Adipose tissue (tissue), 3 donors: ENCODE results near the gene AFF3. TPM values are rescaled to one million over a fixed set of nuclear protein-coding genes. Genes with fewer than 3 reads are reported as not detected.

Experiments used
- H3K27ac ChIP-seq: one replicate; pipeline ENCODE4 v1.5.1; 2013; ENCODE audit warnings: low read depth, low read length
- WGBS, 3 donors: extraction: QIAGEN DNeasy Blood & Tissue Kit; methylation state at CpG; one replicate each; pipeline ENCODE4 v1.1.7; 2013; 5-methylcytosine and 5-hydroxymethylcytosine counted together
- polyA plus RNA-seq, 3 donors: library from polyadenylated mRNA; stranded (reverse); fragments of 200-250 nt; gene quantifications; one replicate each; pipeline ENCODE4 v1.2.3, GENCODE V29; 2013
- donor health status: healthy with polysubstance abuse.
- donor health status: Bipolar disorder and iron deficiency.
- donor health status: healthy.

The AFF3 gene
- polyA plus RNA-seq, 3 donors, result 0.21 to 0.56 (median 0.56) TPM

DNA sequence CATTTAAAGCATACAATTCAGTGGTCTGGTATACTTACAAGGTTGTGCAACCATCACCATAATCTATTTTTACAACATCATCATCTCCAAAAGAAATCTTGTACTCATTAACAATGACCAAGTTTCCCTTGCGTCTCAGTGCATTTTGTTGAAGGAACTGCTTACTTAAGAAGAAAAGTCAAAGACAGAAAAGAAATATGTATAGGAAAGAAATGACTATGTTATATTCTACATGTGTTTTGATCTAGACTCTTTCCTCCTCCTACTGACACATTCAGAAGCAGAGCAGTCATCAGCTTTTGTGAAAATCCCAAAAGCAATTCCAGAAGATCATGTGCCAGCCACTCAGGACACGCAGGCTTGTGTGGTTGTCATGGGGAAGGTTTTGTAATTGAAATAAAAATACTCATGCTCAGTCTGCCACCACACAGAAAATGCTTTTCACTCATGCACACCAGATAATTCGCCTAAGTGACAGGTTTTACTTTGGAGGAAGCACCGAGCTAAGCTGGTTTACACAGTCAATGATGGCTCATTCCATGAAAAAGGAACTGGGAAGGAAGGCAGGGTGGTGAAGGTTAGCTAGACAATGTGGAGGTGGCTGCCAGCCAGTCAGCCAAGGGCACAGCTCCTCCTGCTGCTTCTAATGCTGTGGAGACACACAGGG is 494.1 kb downstream of the AFF3 start:
- WGBS, 3 donors, result 43 to 63% (median 54%) methylated on average over 4 of the region's 4 CpGs
- no peak overlapping the region for H3K27ac ChIP-seq

DNA sequence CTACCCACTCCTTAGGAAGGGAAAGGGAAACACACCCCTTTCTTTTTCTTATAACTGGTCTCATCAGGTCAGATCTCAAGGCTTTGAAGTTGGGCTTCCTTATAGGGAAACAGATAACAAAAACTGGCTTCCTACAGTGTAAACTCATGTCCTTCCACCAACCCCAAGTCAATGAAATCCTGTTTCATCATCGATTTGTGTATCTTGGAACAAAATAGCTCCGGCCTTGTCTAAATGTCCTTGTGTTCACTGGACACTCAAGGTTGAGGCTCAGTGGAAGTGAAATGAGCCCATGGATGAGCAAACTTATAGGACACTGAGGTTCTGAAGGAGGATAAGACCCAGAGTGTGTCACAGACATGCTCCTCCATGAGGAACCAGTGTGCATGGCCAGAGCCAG is 496.4 kb downstream of the AFF3 start:
- 57 to 96% (median 92%) methylated on average over 2 of the region's 2 CpGs for WGBS, 3 donors
- no peak overlapping the region for H3K27ac ChIP-seq

DNA sequence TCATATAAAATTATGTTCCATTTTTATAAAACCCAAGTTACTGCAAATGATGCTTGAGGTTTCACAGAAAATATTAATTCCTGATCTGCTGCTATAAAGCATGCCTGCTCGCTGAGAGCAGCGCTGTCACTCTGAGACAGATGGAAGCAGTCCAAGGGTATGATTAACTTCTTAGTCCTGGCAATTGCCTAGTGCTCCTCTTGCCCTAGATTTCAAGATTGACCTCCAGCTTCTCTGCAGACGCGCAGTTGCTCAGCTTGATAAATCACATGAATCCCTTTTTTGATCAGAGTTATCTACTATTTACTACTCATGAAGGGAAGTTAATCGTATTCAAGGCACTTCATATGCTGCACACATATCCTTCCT is 498.0 kb downstream of the AFF3 start:
- H3K27ac ChIP-seq, result no peak overlapping the region
- 24 to 49% (median 38%) methylated on average over 5 of the region's 5 CpGs for WGBS, 3 donors

DNA sequence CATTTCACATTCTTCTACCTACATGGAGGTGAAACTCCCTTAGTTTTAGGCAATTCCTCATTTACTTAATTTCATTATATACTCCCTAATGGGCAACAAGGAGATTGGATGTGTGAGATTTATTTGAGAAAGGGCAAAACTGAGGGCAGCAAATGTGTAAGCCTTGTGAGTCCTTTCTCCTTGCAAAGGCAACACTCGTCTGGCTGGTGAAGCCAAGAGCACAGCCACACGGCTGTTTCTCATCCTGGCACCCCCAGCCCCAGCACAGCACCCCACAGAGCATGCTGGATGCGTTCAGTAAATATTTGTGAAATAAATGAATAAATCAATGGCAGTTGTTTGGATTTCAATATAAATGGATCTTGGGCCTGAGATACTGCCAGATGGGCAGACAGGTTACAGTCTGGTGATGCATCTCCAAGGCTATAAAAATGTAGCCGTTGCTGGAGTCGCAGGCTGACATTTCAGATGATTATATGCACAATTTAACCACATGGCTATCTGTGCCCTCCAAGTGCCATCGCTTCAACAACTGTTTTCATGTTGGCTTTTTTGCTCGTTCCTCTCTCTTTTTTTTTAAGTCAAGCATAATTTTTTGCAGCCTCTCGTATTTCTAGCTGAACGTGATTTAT is 498.5 kb downstream of the AFF3 start:
- WGBS, 3 donors, result 50 to 74% (median 68%) methylated on average over 9 of the region's 9 CpGs
- H3K27ac ChIP-seq, result no peak overlapping the region

DNA sequence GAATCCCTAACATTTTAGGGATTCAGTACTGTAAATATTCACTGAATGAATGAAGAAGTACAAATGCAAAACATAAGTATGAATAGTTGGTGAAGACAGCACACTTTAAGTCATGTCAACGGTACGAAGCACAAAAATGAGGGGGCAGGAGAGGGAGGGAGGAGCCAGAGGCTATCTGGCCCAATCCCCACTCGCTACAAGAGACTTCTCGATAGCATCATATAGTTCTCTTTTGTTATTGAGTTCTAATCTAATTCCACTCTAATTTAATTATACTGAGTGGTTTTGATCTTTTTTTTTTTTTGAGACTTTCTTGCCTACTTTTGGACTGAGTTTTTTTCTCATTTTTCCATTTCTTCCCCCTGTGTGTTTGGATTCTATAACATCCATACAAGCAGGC is 500.4 kb downstream of the AFF3 start:
- 94 to 98% (median 96%) methylated on average over 4 of the region's 4 CpGs for WGBS, 3 donors

DNA sequence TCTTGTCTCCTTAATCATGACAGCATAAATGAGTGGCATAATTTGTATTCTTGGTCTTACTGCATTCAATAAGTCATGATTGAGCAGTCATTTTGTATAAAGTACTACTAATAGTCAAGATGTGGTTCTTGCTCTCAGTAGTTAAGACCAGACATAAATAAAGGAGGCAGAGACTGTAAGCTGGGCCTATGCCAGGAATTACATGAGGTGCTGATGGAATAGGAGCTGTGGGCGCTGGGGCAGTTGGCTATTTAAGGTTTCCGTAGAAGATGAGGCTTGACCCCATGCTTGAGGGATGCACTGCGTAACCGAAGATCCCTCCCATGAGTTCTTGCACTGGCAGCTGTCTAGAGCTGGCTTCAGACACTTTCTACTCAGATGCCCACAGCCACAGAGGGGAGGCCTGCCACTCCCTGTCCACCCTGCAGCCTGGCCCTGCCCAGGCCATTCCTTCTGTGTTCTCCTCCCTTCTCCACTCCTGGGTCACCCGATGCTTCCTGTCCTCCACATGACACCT is 501.7 kb downstream of the AFF3 start:
- WGBS, 3 donors, result 93 to 95% (median 95%) methylated on average over 5 of the region's 5 CpGs
- no peak overlapping the region for H3K27ac ChIP-seq

More for the DNA sequence above, 500.4 kb downstream of the AFF3 start:
- no peak overlapping the region for H3K27ac ChIP-seq

DNA sequence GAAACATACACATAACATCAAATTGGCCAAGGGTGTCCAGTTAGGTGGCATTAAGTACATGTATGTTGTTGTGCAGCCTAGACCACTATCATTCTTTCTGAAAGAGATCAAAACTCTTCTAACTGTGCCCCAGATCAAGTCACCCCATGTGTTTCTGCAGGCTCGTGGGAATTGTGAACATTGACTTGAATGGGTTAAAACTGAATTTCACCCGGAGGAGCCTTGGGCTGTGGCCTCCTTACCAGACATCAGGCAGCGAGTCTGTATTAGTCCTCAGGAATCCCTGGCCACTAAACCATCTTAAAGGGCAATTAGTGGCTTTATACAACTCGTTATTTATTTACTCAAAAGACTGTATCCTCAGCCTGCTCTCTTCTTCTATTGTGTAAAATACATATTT is 503.6 kb downstream of the AFF3 start:
- WGBS, 3 donors, result 47 to 82% (median 74%) methylated on average over 4 of the region's 4 CpGs
- H3K27ac ChIP-seq, result no peak overlapping the region

DNA sequence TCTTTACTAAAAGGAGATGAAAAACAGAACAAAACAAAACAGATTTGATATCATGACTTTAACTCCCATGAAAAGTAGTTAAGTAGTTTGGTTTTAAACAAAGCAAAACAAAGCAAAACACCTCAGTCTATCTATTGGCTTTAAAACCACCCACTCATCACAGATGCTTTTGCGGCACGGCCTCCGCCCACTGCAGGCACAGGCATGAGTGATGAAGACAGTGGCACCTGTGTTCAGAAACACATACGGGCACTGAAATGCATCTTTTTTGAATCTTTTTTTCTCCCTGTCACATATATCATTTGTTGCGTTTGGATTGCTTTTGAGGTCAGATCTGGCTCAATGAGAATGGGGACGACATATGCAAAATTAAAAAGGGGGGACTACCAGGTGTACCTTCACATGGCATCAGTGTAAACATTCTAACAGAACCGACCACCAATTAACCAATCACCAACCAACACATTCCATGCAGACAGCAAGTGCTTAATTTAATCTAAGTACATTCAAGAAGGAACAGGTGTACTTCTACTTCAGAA is 505.2 kb downstream of the AFF3 start:
- H3K27ac ChIP-seq, result no peak overlapping the region
- 75 to 81% (median 79%) methylated on average over 7 of the region's 7 CpGs for WGBS, 3 donors

DNA sequence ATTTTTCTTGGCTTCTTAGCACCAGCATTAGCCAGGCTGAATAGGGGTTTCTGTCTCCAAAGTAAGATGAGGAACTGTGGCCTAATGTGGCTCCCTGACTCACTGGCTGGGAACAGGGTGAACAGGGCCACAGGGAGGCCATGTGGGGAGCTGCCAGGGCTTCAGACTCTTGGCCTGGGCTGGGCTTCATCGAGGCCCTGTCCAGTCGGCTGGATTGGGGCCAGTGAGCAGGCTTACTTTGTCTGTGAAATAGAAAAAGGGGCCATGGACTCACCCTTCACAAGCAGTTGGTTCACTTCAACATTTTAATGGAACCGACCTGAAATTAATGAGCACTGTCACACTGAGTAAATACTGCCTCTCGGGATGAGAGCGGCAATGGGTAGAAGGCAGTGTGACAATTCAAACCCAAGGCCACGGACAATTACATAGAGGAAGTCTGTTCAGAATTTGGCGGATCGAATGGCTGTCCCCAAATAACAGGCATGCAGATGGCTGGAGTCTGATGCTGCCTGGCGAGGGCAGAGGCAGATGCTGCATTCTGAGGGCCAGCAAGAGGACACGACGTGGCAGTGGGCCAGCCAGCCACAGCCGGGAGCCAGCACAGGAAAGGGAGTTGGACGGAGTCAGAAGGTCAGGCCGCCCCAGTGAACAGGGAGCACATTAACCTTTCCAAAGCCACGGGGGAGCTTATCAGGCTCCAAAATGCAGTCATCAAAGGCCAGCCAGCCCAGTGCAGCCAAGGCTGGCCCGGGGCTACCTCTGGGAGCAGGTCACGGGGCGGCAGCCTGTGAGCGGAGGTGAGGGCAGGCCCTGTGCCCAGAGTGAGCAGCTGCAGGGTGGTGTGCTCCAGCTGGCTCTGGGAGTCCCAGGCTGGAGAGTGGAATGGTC is 506.0 kb downstream of the AFF3 start:
- H3K27ac ChIP-seq, result no peak overlapping the region
- WGBS, 3 donors, result 43 to 53% (median 53%) methylated on average over 19 of the region's 19 CpGs

DNA sequence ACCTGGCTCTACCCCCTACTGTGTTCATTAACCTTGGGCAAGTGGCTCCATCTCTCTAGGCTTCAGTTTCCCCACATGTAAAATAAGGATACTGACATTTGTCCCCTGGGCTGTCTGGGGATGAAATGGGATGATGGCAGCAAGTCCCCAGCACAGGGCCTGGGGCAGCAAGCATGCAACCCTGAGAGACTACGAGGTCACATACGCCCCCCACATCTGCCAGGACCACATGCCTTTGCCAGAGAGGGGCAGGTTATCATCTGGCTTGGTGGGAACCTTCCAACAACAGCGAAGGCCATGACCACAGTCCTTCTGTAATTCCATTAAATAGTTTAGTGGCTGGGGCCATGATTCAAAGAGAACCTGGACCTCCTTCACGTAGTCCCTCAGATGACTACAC is 506.7 kb downstream of the AFF3 start:
- no peak overlapping the region for H3K27ac ChIP-seq
- 82 to 88% (median 88%) methylated on average over 4 of the region's 4 CpGs for WGBS, 3 donors

DNA sequence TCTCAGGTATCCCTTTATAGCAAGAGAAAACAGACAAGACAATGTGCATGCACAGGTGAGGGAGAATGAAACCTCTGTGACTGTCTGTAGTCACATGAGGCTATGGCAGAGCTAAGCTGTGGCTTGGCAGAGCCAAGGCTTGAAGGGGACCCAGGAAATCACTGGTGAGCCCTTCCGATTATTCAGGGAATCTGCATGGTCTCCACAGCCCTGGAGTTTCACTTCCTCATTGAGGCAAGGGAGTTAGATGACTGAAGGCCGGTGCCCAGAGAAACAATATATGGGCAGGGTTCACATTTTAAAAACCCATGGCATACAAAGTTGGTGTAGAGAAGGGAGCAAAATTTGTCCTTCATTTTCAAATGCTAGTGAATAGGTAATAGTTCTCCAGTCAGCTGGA is 508.2 kb downstream of the AFF3 start:
- no peak overlapping the region for H3K27ac ChIP-seq
- WGBS, 3 donors, result 88 to 94% (median 89%) methylated on average over 2 of the region's 2 CpGs

DNA sequence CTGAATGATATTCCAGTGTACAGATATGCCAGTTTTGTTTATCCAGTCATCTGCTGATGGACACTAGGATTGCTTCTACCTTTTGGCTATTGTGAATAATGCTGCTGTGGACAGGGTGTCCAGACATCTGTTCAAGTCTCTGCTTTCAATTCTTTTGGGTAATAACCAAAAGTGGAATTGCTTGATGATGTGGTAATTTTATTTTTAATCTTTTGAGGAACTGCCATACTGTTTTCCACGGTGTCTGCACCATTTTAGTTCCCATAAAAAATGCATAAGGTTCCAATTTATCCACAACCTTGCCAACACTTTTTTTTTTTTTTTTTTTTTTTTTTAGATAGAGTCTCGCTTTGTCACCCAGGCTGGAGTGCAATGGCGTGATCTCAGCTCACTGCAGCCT is 510.7 kb downstream of the AFF3 start:
- WGBS, 3 donors, result 70 to 87% (median 83%) methylated on average over 3 of the region's 3 CpGs
- H3K27ac ChIP-seq, result no peak overlapping the region

DNA sequence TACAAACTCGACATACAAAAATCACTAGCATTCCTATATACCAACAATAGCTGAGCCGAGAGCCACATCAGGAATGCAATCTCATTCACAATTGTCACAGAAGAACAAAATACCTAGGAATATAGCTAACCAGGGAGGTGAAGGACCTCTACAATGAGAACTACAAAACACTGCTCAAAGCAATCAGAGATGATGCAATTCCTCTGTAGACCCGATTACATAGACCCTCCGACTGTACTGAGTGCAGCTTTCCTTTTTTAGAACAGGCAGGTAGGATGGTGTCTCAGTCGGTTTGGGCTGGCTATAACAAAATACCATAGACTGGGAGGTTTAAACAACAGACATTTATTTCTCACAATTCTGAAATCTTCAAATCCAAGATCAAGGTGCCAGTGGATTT is 513.1 kb downstream of the AFF3 start:
- WGBS, 3 donors, result 89 to 96% (median 93%) methylated on average over 5 of the region's 5 CpGs

DNA sequence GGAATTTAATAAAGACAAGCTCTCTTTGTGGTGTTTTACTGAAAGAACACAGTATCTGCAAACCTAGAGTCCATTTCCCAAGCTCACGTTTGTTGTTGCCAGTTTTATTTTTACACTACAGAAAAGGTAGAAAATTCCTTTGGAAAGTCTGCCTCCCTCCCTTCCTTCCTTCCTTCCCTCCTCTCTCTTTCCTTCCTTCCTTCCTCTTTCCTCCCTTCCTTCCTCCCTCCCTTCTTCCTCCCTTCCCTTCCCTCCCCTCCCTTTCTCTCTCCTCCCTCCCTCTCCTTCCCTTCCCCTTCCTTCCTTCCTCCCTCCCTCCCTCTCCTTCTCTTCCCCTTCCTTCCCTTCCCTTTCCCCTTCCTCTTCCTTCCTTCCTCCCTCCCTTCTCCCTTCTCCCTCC is 516.2 kb downstream of the AFF3 start:
- H3K27ac ChIP-seq, result no peak overlapping the region
- WGBS, 3 donors, result 54 to 66% (median 56%) methylated on average over 1 of the region's 1 CpG

More for the DNA sequence above, 513.1 kb downstream of the AFF3 start:
- no peak overlapping the region for H3K27ac ChIP-seq

DNA sequence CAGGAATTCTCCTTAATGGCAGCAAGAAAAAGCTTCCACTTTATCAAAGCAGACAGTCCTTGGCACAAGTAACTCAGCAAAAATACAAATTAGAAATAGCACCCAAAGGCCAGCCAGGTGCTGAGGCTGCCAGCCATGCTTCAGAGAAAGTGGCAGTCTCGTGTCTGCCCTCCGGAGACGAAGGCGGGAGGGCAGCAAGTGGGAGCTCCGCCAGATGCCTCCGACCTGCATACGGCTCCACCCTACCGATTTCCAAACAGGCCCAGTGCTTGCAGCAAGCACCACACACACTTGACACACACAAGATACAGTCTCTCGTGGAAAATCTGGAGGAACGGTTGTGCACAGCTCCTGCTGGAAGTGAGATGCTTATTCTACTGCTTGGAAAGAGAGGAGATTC is 517.7 kb downstream of the AFF3 start:
- H3K27ac ChIP-seq, result no peak overlapping the region
- WGBS, 3 donors, result 63 to 74% (median 69%) methylated on average over 10 of the region's 10 CpGs

DNA sequence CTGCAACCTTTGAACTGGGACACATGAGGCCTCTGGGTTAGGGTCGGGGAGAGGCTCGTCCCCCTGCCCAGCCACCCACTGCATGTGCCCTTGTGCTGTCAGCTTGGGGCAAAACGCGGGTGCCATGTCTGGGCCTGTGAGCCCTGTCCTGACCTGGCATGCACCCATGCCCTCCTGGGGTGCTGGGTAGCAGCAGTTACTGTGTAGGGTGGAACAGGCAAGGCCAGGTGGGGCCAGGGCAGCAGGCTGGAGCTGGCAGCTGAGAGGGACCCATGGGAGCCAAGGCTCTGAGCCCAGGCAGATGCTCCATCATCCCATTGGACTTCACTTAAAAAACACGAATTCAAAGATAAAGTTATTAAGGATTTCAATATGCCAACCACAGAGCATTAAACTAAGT is 518.8 kb downstream of the AFF3 start:
- WGBS, 3 donors, result 92 to 94% (median 92%) methylated on average over 5 of the region's 5 CpGs

DNA sequence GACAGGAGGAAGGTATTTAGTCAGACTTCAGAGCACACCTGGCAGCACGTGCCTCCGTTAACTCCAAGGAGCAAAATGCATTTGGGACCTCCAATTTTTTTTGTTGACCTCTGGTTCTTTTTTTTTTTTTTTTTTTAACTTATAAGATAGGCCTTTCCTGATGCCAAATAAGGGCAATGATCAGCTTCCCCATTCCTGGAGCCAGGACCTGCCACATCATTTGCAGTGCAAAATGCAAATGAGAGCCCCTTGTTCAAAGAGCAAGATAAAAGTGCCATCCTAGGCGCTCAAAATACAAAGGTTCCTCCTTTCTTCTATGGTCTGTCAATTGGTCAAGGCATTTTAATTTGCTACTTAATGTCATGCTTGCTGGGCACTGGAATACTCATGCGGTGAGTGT is 519.4 kb downstream of the AFF3 start:
- H3K27ac ChIP-seq, result no peak overlapping the region
- WGBS, 3 donors, result 92 to 97% (median 94%) methylated on average over 4 of the region's 4 CpGs

More for the DNA sequence above, 518.8 kb downstream of the AFF3 start:
- no peak overlapping the region for H3K27ac ChIP-seq

DNA sequence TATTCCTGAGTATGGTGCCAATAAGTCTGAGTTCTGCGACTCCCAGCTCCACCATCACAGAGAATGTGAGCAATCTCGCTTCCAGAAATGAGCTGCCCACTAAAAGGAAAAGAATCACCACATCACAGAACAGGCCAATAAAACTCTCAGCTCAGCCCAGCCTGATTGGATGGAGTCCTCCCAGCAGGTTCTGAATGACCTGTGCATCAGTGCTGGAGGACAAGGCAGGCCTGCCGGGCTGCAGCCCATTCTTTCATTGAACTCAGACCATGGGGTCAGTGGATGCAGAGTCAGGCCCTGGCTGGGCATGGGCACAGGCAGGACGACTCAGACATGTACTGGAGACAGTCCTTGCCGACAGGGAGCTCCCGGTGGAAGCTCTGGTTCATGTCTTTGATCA is 519.9 kb downstream of the AFF3 start:
- no peak overlapping the region for H3K27ac ChIP-seq
- 85 to 89% (median 88%) methylated on average over 6 of the region's 6 CpGs for WGBS, 3 donors

DNA sequence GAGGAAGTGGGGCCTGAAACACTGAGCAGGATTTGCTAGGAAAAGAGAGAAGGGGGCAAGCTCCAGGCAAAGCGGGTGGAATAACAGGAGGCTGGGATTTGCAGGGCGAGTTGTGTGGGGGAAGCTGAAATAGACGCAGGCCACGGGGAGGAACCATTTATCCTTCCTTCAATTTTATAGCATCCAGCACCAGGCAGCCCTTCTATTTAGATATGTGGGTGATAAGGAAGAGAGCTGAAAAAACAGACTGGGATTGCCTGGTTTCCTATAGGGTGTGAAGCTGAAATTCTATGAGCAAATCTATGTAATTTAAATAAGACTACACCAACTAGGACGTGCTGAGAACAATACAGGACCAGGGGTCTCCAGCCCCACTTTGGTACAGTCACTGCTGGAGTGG is 520.6 kb downstream of the AFF3 start:
- 89 to 90% (median 89%) methylated on average over 5 of the region's 5 CpGs for WGBS, 3 donors
- H3K27ac ChIP-seq, result no peak overlapping the region
